ENCODE measurements around the gene WNK1.

DNA sequence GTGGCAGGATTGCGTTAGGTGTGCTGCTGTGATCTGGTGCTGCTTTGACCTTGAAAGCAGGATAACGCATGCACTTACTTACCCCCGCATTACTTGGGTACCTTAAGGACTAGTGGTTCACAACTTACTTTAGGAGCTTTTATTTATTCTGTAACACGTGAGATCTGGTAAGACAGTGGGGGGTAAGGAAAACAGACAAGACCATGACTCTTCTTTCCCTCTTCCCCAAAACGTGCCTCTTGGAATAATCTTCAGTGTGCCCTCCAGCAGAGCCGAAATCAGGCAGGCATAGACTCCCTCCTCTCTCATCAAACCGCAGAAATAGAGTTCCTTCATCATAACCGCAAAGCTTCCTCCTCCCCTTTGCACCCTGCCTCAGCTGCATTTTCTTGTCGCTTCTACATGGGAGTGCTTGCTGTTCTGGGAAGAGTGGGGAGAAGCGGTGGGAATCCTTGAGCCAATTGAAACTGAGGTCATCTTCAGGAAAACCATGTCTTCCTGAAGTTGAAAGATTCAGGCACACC is 153.7 kb downstream of the WNK1 start:
- TF ChIP-seq POLR2AphosphoS5 (IDR thresholded peaks at IDR 0.05; ENCODE audit: low read depth, low read length): no peak
- TF ChIP-seq POLR2A (IDR thresholded peaks at IDR 0.05; ENCODE audit: low read depth, low read length): no peak
